Activated T-cell treated with anti-CD3 and anti-CD28 coated beads, Interleukin-2, amount 50 U/mL, for 1 hour (primary cell): ENCODE results near the gene PIK3R6.
"Not testable (repeated sequence)": the region's sequence is repeated elsewhere in the genome, so short reads cannot be mapped to it uniquely, and the experiment has no call there.

Experiments
- DNase-seq: peaks from one replicate; pipeline ENCODE4 v3.0.0-alpha.2; 2020

The PIK3R6 gene

DNA sequence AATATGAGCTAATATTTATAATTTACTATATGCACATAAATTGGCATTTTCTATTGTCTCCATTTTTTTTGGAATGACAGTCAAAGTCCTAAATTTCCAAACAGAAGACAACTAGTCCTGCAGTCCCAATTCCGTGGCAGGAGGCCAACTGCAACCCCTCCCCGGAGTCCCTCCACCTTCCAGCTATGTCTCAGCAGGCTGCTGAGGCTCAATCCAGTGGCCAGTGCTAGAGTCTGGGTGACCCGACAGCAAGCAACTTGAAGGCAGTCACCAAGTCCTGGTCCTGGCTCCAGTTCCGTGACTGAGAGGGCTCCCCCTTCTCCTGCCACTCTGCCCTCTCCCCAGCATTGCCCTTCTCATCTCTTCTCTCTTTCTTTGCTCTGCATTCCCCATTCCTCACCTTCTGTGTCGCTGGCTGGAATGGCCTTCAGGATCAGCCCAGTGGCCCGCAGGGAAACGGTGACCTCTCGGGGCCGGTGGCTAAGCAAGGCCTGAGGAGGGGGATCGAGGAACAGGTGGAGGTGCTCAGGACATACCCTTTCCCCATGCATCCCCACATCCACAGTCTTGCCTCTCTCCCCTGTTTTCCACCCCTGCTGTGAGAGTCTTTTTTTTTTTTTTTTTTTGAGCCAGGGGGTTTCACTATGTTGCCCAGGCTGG, 45.9 kb downstream of the PIK3R6 start:
- DNase-seq, result no peak

DNA sequence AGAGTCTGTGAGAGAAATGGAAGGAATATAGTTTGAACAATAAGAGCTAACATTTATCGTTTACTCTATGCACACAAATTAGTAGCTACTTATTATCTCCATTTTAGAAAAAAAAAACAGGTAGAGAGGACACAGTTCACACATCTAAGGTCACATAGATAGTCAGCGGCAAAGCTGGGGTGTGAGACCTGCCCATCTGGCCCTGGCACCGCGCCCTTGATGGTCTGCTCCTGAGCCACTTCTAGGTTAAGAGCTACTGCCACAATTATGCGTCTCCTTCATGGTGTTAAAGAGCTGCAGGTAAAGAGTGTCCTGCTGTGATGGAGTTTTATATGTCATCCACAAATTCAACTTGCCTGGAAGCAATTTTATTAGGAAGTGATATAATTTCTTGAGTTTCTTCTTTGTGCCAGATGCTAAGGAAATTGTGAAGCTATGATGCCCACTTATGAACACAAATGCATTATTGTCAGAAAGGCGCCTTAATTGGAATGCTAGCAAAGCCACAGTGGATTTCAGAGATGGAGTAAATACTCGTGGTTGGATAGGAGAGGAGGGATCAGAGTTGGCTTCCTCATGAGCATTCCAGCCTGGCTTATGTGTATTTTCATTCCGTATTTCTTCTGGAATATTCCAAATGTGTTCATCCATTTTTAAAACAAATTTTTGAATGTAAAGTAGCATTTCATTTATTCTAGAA, 47.0 kb downstream of the PIK3R6 start:
- DNase-seq, result no peak

DNA sequence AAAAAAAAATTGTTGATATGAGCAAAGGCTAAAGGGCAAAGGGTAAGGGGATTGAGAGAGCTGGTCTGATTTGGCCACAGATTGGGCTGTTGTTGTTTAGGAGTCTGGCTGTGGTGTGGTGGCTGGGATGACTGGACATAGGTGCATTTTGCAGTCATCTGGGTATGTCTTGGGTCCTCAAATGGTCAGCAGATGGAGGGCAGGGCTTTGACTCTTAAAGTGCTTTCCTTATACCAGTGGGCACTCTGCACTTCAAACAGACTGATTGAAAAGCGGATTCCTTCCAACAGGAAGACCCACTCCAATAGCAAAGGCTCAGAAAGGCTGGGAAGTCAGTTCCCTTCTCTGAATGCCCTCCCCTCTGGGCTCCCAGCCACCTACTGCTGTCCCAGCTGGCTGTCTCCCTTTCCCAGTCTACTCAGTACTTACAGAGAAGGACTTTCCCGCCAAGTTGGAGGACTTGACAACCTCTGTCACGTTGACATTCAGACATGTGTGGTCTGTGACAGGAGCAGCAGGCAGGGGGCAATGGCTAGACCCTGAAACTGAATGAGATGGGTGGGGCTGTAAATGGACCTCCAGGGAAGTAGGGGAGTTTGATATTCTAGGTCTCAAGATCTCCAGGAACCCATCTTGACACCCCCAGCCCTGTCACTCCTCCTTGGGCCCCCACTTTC, 48.7 kb downstream of the PIK3R6 start:
- DNase-seq, result no peak

DNA sequence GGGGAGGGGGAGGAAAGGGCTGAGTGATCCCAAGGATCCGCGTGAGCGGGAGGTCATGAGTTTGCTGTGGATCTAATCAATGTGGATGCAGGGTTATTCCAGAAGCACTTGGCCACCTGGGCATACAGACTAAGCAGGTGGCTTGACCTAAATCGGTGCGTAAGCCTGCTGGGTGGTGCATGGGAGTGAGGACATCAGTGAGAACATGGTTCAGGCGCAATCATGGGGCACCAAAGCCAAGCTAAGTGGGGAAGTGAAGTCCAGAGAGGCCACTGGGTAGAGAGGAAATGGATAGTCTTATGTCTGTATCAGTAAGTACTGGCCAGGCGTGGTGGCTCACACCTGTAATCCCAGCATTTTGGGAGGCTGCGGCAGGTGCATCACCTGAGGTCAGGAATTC, 49.4 kb downstream of the PIK3R6 start:
- DNase-seq, result no peak

DNA sequence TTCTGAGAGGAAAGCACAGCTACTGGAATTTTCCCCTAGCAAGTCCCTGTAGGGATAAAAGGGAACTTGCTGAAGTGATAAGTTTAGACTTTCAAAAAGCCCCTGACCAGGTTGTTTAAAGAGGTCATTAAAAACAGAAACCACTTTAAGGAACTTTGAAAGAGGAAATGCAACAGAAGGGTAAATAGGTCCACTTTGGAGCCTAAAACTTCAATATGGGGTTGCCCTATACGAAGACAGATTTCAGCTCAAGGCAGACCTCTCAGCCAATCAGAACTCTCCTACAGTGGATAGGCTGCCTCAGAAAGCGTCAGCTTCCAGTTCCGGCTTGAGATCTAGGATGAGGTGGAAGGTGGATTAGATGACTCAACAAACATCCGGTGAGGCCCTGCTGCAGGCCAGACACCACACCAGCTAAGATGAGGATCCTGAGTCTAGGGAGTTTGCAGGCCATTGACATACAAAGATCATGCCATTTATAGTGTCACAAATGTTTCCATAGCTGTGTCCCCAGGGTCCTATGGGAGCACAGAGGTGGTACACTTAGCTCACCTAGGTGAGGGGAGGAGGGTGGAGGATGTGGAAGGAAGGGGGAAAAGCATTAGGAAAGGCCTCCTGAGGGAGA, 60.4 kb downstream of the PIK3R6 start:
- DNase-seq, result no peak

DNA sequence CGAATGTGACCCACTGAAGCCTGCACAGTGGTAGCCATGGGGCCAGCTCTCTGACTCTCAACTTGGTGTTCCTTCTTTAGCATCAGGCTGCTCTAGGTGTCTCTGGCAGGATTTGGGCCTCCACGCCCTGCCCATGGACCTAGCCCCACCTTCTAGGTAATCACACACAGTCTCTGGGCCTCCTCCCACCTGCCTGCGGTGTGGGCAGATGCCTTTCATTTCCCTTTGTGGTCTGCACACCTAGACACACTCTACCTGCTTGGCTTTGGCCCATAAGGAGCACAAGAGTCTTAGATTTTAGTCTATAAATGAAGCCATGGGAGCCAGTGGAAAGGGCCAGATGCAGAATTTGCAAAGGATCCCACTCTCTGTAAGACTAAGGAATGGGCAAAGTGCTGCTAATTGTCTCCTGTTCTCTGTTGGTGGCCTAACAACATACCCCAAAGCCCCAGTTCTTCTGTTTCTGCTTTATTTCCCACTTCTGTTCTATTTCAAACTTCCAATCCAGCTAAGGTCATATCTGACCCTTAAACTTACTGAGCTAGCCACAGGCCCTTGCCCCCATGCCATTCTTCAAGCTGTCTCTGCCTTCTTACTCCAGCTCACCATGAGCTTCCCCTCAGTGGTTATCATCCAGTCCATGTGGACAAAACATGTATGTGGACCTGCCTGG, 61.1 kb downstream of the PIK3R6 start:
- no peak for DNase-seq

DNA sequence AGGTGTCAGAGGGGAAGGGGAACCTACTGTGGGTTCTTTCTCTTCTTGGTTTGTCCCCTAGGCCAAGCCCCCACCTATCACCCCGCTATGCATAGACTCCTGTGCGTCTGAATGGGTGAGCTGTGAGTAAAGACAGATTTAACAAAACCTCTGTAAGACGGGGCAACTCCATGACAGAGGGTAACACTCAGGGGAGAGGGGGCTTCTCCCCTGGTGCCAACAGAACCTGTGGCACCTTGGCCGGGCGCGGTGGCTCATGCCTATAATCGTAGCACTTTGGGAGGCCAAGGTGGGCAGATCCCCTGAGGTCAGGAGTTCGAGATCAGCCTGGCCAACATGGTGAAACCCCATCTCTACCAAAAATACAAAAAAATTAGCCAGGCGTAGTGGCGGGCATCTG, 62.1 kb downstream of the PIK3R6 start:
- DNase-seq, result not testable (repeated sequence)

DNA sequence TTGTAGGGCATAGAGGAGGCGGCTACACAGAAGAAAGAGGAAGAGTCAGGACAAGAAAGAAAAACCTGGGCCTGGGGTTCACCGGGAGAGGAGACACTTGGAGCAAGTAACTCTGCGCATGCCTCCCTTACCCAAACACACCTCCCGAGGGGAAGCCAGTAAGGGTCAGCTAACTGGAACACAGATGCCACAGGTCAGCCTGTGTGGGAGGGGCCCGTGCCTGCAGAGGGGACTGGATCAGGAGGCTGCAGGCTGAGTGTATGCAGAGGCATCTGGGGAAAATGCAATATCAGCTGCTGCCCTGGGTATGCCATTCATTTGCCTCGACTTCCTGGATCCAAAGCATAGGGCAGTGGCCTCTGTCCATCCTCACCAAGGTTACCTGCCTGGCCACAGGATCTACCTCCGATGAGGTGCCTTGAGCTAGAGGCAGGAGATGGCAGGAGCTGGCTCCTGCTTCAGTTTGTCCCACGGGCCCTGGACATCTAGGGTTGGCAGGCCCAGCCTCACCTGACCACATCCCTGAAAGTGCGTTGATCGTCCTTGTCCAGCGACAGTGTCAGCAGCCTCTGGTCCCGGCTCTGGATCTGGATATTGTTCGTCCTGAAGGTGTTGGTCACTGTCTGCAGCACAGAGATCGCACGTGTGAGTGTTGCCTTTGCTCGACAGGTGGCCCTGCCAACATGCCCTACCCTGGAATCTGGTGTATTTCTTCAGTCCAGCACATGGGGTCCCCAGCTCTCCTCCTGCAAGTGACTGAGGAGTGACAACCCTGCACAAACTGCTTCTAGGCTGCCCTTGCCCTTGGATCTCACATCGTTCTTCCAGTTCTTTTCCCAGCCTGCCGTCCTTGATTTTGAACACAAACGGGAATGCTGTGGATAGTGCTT, 63.7 kb downstream of the PIK3R6 start:
- no peak for DNase-seq

DNA sequence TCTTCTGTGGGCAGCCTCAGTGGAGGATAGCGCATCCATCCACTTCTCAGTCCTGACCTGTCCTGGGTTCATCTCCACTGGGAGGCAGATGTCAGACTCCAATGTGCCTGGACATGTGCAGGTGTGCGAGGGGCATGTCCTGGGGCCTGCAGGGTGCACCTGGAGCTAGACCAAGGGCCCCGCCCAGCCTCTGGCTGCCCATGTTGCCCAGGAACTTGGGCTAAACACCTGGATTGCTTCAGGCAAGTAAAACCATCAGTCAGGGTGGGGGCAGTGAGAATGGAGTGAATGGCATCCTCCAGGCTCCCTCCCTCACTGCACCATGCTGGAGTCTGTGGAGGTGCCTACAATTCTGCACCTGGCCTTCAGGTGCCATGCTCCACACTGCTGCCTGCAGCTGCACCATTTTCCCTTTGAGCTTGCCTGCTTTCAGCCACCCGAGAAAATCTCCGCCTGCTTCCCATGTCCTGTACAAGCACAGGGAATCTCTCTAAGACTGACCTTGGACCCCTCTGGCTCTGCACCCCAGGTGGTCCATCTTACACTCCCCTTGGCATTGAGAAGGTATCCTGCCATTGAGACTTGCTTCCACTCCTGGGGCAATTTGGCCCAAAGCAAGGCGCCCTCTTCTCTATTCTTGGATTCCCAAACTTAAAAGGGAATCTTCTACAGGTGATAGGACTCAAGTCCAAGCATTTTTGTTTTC, 66.2 kb downstream of the PIK3R6 start:
- no peak for DNase-seq

DNA sequence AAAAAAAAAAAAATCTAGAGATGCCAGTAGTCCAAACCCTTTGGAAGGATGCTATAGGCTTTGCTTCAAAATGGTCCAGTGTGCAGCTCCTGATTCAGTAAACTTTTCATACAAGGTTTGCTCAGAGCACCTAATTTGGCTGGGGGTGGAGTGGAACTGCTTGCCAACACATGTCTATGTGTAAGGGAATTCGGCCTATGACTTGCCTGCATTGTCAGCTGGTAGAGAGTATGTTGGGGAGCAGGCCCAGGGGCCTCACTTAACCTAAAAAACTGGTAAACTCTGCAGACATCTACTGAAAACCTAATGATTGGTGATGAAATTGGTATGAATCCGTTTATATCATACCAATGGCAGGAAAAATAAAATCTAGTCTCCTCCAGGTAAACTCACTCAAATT, 66.8 kb downstream of the PIK3R6 start:
- DNase-seq, result no peak

DNA sequence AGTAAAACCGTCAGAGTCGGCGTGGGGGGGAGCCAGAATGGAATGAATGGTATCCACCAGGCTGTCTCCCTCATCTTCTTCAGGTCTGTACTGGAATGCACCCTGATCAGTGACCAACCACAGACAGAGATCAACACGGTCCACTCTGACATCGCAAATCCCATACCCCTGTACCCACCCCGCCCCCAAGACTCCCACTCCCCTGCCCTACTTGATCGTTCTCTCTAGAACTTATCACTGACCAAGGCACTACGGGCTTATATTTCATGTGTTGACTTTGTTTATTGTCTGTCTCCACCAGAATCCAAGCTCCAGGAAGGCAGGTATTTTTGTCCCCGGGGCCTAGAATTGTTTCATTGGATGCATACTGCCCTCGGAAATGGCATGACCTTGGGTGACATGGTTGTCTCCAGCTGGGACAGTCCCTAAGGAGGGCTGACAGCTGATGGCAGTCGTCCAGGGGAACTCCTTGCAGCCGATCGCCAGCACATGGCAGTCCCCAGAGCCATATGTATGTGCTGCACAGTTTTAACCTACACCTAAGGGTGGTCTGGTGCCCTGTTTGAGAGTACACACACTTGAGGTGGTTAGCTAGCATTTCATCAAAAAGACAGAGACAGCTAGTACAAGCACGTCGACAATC, 67.8 kb downstream of the PIK3R6 start:
- no peak for DNase-seq

DNA sequence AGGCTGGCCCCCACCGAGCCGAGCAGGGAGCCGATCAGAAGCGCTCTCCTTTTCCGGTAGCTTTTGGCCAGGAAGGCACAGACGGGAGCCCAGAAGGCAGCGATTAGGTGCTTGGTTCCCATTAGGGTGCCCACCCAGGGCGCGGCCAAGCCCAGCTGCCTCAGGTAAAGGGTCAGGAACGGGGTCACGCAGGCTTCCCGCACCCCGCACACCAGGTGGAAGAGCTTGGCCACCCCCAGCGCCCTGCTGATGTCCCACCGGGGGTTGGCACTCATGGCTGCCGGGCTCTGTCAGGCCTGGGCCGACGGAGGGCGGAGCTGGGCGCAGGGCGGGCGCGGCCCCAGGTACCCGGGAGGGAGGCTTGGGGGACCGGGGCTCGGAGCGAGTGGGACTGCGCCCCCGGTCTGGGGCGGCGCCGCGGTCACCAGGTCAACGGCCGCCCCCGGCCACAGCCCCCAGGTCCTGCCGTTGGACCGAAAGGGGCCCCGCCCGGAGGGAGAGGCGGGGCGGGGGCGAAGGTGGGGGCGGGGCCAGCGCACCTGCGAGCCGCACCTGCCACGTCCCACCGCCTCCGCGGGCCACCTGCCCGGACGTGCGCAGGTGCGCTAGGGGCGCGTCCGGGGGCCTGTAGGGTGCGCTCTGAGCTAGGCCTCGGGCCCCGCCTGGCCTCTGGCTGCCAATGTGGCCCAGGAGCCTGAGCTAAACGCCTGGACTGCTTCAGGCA, 68.5 kb downstream of the PIK3R6 start, which contains the start of gene MFSD6L:
Gene MFSD6L, minus strand, starts transcription at position 520 of the 724 bp plus-strand sequence. Its CDS starts 245 bp downstream, at position 275.
- DNase-seq, result no peak

DNA sequence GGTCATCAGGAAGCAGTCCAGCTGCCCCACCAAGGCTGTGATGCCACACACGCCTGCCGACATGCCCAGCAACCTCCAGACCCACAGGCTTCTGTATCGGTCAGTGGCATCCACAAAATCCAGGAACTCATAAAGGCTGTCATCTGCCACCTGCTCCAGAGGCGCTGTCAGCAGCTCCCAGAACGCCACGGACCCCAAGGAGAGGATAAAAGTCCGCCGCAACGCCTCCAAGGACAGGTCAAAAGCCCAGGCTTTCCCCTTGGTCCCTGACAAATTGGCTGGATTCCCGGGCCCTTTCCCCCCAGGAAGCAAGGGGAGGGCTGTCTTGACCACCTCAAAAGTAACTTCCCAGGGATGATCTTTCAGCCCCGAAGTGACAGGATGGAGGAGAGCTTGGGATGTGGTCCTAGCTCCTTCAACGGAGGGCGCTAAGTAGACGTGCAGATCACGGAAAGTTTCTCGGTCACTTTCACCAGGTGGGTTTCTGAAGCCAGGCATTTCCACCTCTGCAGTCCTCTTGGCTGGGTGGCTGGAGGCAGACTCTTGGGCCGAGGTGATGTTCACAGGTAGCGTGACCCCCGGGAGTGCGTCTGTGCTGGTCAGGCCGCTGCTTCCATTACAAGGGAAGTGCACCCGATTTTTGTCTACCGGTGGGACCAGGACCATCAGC, 69.2 kb downstream of the PIK3R6 start:
- DNase-seq, result no peak

DNA sequence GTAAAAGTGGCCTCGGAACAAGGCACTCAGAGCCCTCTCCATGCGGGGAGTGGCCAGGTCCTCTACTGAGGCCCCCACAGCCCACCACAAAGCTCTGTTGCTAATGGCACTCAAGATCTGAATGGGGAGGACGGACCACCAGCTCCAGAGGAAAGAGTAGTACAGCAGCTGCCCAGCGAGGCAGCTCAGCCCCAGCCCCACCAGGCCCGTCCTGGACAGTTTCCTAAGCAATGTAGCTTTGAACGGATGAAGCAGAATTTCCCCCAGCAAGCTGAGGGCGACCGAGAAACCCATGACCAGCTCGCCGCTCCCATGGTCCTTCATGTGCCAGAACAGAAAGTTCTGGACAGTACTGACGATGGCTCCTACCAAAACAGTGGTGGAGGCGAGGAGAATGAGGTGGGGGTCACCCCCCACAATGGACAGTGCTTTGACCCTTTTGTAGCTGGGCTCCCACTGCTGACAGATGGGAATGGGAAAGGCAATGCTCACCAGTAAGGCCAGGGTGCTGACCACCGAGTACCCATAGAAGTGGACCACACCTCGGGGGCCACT, 69.8 kb downstream of the PIK3R6 start:
- DNase-seq, result no peak

DNA sequence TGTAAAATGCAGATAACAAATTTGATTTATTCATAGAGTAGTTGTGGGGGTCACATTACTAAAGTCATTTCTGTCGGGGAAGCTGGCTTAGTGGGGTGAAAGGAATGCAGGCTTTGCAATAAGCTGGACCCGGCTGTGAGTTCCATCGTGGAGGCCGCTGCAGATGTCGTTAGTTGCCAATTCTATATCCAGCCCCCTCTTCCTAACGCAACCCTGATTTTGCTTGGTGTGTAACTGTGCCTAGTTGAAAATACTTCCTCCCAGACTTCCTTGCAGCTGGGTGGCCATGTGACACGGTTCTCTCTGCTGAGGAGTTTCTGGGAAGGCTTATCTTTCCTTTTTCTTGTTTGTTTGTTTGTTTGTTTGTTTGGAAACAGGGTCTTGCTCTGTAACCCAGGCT, 72.8 kb downstream of the PIK3R6 start:
- DNase-seq, result no peak

DNA sequence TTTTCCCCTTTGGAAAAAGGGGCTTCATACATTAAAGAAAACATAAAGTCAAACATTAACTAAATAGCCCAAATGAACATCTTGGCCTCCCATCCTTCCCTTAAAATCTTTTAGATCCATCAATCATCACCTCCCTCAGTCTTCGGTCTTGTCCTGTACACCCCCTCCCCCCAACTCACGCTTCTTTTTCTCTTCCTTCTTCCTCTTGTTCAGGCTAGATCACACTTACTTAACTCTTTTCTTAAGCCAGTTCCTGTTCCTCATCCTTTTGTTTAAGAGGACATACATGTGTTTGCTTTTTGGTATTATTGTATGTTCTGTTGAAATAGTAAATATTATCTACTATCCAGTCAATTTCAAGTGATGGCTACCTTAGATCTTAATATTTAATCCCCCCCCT, 73.8 kb downstream of the PIK3R6 start:
- DNase-seq, result no peak

DNA sequence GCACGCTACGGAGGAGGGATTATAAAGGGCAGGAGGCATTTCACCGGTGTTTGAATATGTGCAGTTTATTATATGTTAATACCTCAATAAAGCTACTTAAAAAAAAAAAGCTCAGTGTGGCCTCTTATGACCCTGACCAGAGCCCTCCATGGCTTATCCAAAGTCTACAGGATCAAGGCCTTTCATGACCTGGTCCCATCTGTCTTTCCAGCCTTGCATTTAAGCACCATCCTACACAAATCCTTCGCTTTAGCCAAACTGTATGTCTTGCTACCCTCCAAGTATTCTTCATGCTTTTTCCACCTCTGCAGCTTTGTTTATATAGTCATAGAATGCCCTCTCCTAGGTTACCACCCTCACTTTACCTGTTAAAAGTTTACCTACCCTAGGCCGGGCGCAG, 74.8 kb downstream of the PIK3R6 start:
- no peak for DNase-seq

DNA sequence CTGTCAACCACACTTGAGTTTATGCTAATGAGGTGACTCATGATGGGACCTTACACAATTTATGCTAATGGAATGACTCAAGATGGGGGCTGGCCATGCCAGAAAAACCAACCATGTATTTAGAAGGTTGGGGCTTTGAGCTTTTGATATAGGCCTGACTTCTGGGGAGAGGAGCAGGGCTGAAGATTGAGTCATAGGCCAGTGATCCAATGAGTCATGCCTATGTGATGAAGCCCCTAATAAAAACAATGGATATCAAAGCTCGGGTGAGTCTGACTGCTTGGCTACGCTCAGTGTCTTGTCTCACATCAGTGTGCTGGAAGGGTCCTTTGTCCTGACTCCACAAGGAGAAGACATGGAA, 75.6 kb downstream of the PIK3R6 start:
- no peak for DNase-seq

DNA sequence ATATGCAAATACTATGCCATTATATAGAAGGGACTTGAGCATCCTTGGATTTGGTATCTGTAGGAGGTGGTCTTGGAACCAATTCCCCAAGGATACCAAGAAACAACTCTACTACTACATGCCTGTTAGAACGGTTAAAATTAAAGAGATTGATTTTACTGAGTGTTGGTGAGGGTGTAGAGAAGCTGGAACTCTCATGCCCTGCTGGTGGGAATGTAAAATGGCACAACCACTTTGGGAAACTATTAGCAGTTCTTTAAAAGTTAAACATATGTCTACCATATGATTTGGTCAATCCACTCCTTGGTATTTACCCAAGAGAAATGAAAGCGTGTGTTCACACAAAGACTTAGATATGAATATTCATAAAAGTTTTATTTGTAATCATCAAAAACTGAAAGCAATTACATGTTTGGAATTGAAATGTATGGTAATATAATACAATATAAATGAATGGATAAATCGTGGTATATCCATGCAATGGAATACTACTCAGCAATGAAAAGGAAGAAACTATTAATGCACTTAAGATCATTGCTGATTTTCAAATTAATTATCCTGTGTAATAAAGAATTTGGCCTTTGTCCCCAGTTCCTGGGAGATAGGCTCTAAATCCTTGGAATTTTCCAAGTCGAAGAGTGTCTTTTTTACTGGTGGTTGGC, 76.1 kb downstream of the PIK3R6 start:
- DNase-seq, result no peak
